VCaP (cell line): Measurements from ENCODE around the gene NKX6-2.

Experiments used
- H3K27ac ChIP-seq: fragments of 450-650 bp; 2 replicates; pipeline ENCODE4 v1.5.1; 2017
- CTCF ChIP-seq: fragments of 450-650 bp; conservative IDR thresholded peaks from 2 replicates; pipeline ENCODE4 v1.5.1; 2017; ENCODE audit warnings: mild to moderate bottlenecking, moderate library complexity

NKX6-2 gene

GRCh38 chr10:132816718-132817117 lies 30.8 kb upstream of the NKX6-2 start:
- TF ChIP-seq CTCF, result no peak

GRCh38 chr10:132815168-132815857 lies 29.4 kb upstream of the NKX6-2 start:
- no peak for TF ChIP-seq CTCF
- H3K27ac ChIP-seq, result no peak overlapping the region

More at GRCh38 chr10:132816718-132817117, 30.8 kb upstream of the NKX6-2 start:
- H3K27ac ChIP-seq, result no peak overlapping the region

GRCh38 chr10:132814469-132814856 lies 28.5 kb upstream of the NKX6-2 start:
- TF ChIP-seq CTCF, result no peak
- H3K27ac ChIP-seq, result no peak overlapping the region

GRCh38 chr10:132813560-132814468 lies 27.9 kb upstream of the NKX6-2 start:
- no peak overlapping the region for H3K27ac ChIP-seq
- TF ChIP-seq CTCF, result no peak

GRCh38 chr10:132813001-132813401 lies 27.1 kb upstream of the NKX6-2 start:
- no peak overlapping the region for H3K27ac ChIP-seq
- TF ChIP-seq CTCF, result no peak

GRCh38 chr10:132812520-132812919 lies 26.6 kb upstream of the NKX6-2 start:
- H3K27ac ChIP-seq, result no peak overlapping the region
- no peak for TF ChIP-seq CTCF

GRCh38 chr10:132811891-132812481 lies 26.0 kb upstream of the NKX6-2 start:
- TF ChIP-seq CTCF, result no peak
- no peak overlapping the region for H3K27ac ChIP-seq
